Spleen (tissue), 11 donors: Measurements from ENCODE around the gene STAT1. TPM values are rescaled to one million over a fixed set of nuclear protein-coding genes. Genes with fewer than 3 reads are reported as not detected.

Experiments
- DNase-seq: peaks from one replicate; pipeline ENCODE4 v3.0.0-alpha.2; 2020
- H3K27ac ChIP-seq, 8 donors: fragments of 200-600 bp; sonication (generic) in 7 of 8; 1 replicate in 4 of 8; 2 replicates in 4 of 8; pipeline versions ENCODE4 v1.5.0 to v1.8.0; 2016 to 2021; ENCODE audit warnings: inconsistent platforms in 4 of 8, mild to moderate bottlenecking in 4 of 8, moderate library complexity in 1 of 8
- H3K27me3 ChIP-seq, 7 donors: fragments of 200-600 bp; sonication (generic) in 6 of 7; replicated peaks in 1 of 7; 1 replicate in 4 of 7; 2 replicates in 3 of 7; pipeline versions ENCODE4 v1.5.0 to v1.8.0; 2016 to 2021; ENCODE audit warnings: inconsistent platforms in 3 of 7, mild to moderate bottlenecking in 1 of 7
- H3K36me3 ChIP-seq, 6 donors: fragments of 200-600 bp; sonication (generic) in 5 of 6; 1 replicate in 4 of 6; 2 replicates in 2 of 6; pipeline versions ENCODE4 v1.5.0 to v1.8.0; 2016 to 2021; ENCODE audit warnings: inconsistent platforms in 2 of 6
- H3K4me1 ChIP-seq, 6 donors: fragments of 200-600 bp; sonication (generic) in 5 of 6; 1 replicate in 3 of 6; 2 replicates in 3 of 6; pipeline versions ENCODE4 v1.5.0 to v1.8.0; 2016 to 2021; ENCODE audit warnings: inconsistent platforms in 3 of 6
- H3K4me3 ChIP-seq, 8 donors: fragments of 200-600 bp; sonication (generic) in 7 of 8; 1 replicate in 4 of 8; 2 replicates in 4 of 8; pipeline versions ENCODE4 v1.5.0 to v1.8.0; 2016 to 2021; ENCODE audit warnings: inconsistent platforms in 4 of 8, mild to moderate bottlenecking in 4 of 8, moderate library complexity in 2 of 8
- H3K9me3 ChIP-seq, 8 donors: fragments of 200-600 bp; sonication (generic) in 7 of 8; 1 replicate in 4 of 8; 2 replicates in 4 of 8; pipeline versions ENCODE4 v1.5.0 to v1.8.0; 2016 to 2021; ENCODE audit warnings: inconsistent platforms in 4 of 8
- CTCF ChIP-seq, 11 experiments: fragments of 200-600 bp in 7 of 11; fragments of 450-650 bp in 4 of 11; sonication (generic) in 4 of 11; IDR thresholded peaks in 8 of 11; conservative IDR thresholded peaks in 3 of 11; 1 replicate in 7 of 11; 2 replicates in 4 of 11; pipeline versions ENCODE4 v1.4.0 to v1.8.0; 2016 to 2021; ENCODE audit warnings: antibody characterized with exemption in 11 of 11, inconsistent platforms in 4 of 11, mild to moderate bottlenecking in 1 of 11
- POLR2A ChIP-seq, 3 donors: fragments of 450-650 bp; IDR thresholded peaks; one replicate each; pipeline ENCODE4 v1.5.1; 2017; ENCODE audit warnings: antibody characterized with exemption in 3 of 3, mild to moderate bottlenecking in 1 of 3
- POLR2AphosphoS5 ChIP-seq, 3 donors: sonication (generic); formaldehyde crosslinking; IDR thresholded peaks; one replicate each; pipeline ENCODE4 v1.5.1; 2017; ENCODE audit warnings: antibody characterized with exemption in 3 of 3
- WGBS, 5 donors: extraction: QIAGEN DNeasy Blood & Tissue Kit in 3 of 5; methylation state at CpG; one replicate each; pipeline versions ENCODE4 v1.1.5 to v1.1.7; 2013 to 2018; 5-methylcytosine and 5-hydroxymethylcytosine counted together
- intact Hi-C: fragments of 100-400 bp; cut with DNase I; formaldehyde crosslinking; loops from one replicate; pipeline ENCODE4 v1.15.0; 2023; ENCODE audit warnings: low total_unique reads
- polyA plus RNA-seq, 3 donors: library from polyadenylated mRNA; stranded (reverse); fragments of 200-250 nt; gene quantifications; one replicate each; pipeline ENCODE4 v1.2.1, GENCODE V29; 2013
- total RNA-seq, 7 donors: library from RNA; depleted of rRNA in 3 of 7; stranded (reverse); fragments of >200 nt in 3 of 7; fragmentation: NEBNext Ultra II Directional in 4 of 7; extraction: Animal tissue kit (Norgen Biotek cat#: 25700) in 4 of 7; gene quantifications; one replicate each; pipeline versions ENCODE4 v1.1.0 to v1.2.1, GENCODE V29; 2016 to 2021
- donor health status: healthy with polysubstance abuse.
- donor health status: DM: no; HTN: no; CAD: no; lungs with moderate emphysema.
- donor health status: DM: no; HTN: no; CAD: no.
- donor health status: Bipolar disorder and iron deficiency.
- donor health status: healthy.
- donor health status: DM: no; HTN: no; CAD: no.
- donor health status: DM: yes; HTN: yes; CAD: no.

Gene STAT1
- total and polyA plus RNA-seq, 10 donors: 19.5 to 246 (median 119) TPM

- WGBS, 5 donors: 93 to 100% (median 99%) methylated on average over 3 of the region's 3 CpGs
- intact Hi-C loops: no loop called here
- peak overlapping the region in 1 of 8 donors; percentile 40 for H3K27ac ChIP-seq
Measured at GRCh38 chr2:191006297-191006696, 7.7 kb downstream of the STAT1 start.

GRCh38 chr2:191003405-191004309 lies 10.3 kb downstream of the STAT1 start:
- WGBS, 5 donors: 94 to 98% (median 97%) methylated on average over 6 of the region's 6 CpGs
- no peak for TF ChIP-seq CTCF (IDR thresholded peaks at IDR 0.05 in 8 of 11, conservative IDR thresholded peaks at IDR 0.05 in 3 of 11)
- no peak for TF ChIP-seq POLR2A (IDR thresholded peaks at IDR 0.05)
- no peak for TF ChIP-seq POLR2AphosphoS5 (IDR thresholded peaks at IDR 0.05)
- H3K27ac ChIP-seq: peak overlapping the region in 2 of 8 donors; percentile 20 to 37
- peaks cover 14 to 100% (median 100%) of the 10 kb centered on the region in 6 donors for H3K36me3 ChIP-seq
- peaks cover 0 to 10% (median 6%) of the 10 kb centered on the region in 8 donors for H3K9me3 ChIP-seq
- peaks cover 0 to 47% (median 8%) of the 10 kb centered on the region in 6 donors for H3K4me1 ChIP-seq
- no peaks in the 10 kb centered on the region for H3K27me3 ChIP-seq
- H3K4me3 ChIP-seq: no peak overlapping the region
- DNase-seq: no peak
- intact Hi-C loops: no loop called here

More at GRCh38 chr2:191006297-191006696, 7.7 kb downstream of the STAT1 start:
- Histone ChIP-seq H3K27me3 (no peaks in the 10 kb centered on the region), H3K4me3 (no peak overlapping the region), H3K36me3 (peaks cover 14 to 100% (median 84%) of the 10 kb centered on the region in 6 donors), H3K9me3 (peaks cover 0 to 10% (median 6%) of the 10 kb centered on the region in 8 donors), H3K4me1 (peaks cover 21 to 73% (median 34%) of the 10 kb centered on the region in 6 donors)
- DNase-seq: no peak
- no peak for TF ChIP-seq POLR2A (IDR thresholded peaks at IDR 0.05)
- no peak for TF ChIP-seq CTCF (IDR thresholded peaks at IDR 0.05 in 8 of 11, conservative IDR thresholded peaks at IDR 0.05 in 3 of 11)
- TF ChIP-seq POLR2AphosphoS5 (IDR thresholded peaks at IDR 0.05): no peak

GRCh38 chr2:191001624-191002023 lies 12.3 kb downstream of the STAT1 start:
- peaks cover 0 to 10% (median 6%) of the 10 kb centered on the region in 8 donors for H3K9me3 ChIP-seq
- intact Hi-C loops: no loop called here
- WGBS, 5 donors: 85 to 95% (median 90%) methylated on average over 3 of the region's 3 CpGs
- peaks cover 0 to 37% (median 2%) of the 10 kb centered on the region in 6 donors for H3K4me1 ChIP-seq
- no peak for TF ChIP-seq POLR2AphosphoS5 (IDR thresholded peaks at IDR 0.05)
- TF ChIP-seq CTCF (IDR thresholded peaks at IDR 0.05 in 8 of 11, conservative IDR thresholded peaks at IDR 0.05 in 3 of 11): no peak
- peaks cover 13 to 100% (median 100%) of the 10 kb centered on the region in 6 donors for H3K36me3 ChIP-seq
- peak overlapping the region in 1 of 8 donors; percentile 34 for H3K27ac ChIP-seq
- H3K27me3 ChIP-seq: no peaks in the 10 kb centered on the region
- H3K4me3 ChIP-seq: no peak overlapping the region
- DNase-seq: no peak

- Histone ChIP-seq H3K27ac (peak overlapping the region in 1 of 8 donors; percentile 34), H3K9me3 (peaks cover 0 to 10% (median 6%) of the 10 kb centered on the region in 8 donors), H3K36me3 (peaks cover 13 to 100% (median 100%) of the 10 kb centered on the region in 6 donors), H3K4me3 (no peak overlapping the region), H3K4me1 (peaks cover 0 to 37% (median 2%) of the 10 kb centered on the region in 6 donors), H3K27me3 (no peaks in the 10 kb centered on the region)
- 60 to 85% (median 73%) methylated on average over 2 of the region's 2 CpGs for WGBS, 5 donors
- TF ChIP-seq CTCF (IDR thresholded peaks at IDR 0.05 in 8 of 11, conservative IDR thresholded peaks at IDR 0.05 in 3 of 11) (no peak), POLR2AphosphoS5 (IDR thresholded peaks at IDR 0.05) (no peak), POLR2A (IDR thresholded peaks at IDR 0.05) (no peak)
- intact Hi-C loops: no loop called here
- DNase-seq: no peak
Measured at GRCh38 chr2:191001032-191001431, 12.9 kb downstream of the STAT1 start.
